GM12891 (cell line): ENCODE data around the gene XKR8.

Experiments used
- DNase-seq: peaks from one replicate; pipeline ENCODE4 v3.0.0; 2011; ENCODE audit warnings: low spot score; ENCODE audit not compliant: insufficient read length
- FAIRE-seq: peaks from 2 replicates; lab custom pipeline; 2011; peaks lifted over from hg19 to GRCh38; lab: Jason Lieb, UNC
- PAX5 ChIP-seq: IDR thresholded peaks from 2 replicates; pipeline ENCODE4 v1.6.1; 2011; ENCODE audit warnings: low read length, moderate library complexity, mild to moderate bottlenecking; ENCODE audit not compliant: insufficient read depth, severe bottlenecking
- POLR2A ChIP-seq: IDR thresholded peaks from 2 replicates; pipeline ENCODE4 v1.6.1; 2011; ENCODE audit warnings: low read depth, low read length, control low read depth
- POLR2AphosphoS5 ChIP-seq: IDR thresholded peaks from 2 replicates; pipeline ENCODE4 v1.6.1; 2011; ENCODE audit warnings: low read depth, low read length, control low read depth
- POU2F2 ChIP-seq: IDR thresholded peaks from 2 replicates; pipeline ENCODE4 v1.6.1; 2011; ENCODE audit warnings: low read depth, mild to moderate bottlenecking, control low read depth, low read length, moderate library complexity
- SPI1 ChIP-seq: IDR thresholded peaks from 2 replicates; pipeline ENCODE4 v1.6.1; 2011; ENCODE audit warnings: low read depth, low read length, control low read depth
- TAF1 ChIP-seq: IDR thresholded peaks from 2 replicates; pipeline ENCODE4 v1.6.1; 2011; ENCODE audit warnings: low read depth, low read length, control low read depth

Gene XKR8

DNA sequence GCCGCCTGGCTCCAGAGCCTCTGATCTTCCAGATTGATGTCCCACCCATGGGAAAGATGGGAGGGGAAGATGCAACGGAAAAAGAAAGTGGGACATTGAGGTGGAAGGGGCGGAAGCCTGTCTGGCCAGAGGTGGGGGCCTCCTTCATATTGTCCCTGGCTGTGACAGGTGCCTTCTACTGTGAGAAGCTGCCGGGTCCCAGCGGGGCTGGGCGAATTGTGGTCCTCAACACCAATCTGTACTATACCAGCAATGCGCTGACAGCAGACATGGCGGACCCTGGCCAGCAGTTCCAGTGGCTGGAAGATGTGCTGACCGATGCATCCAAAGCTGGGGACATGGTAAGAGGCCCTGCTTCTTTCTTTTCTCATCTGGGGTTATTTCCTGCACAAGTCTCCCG lies 5.6 kb upstream of the XKR8 start:
- DNase-seq (no peak), FAIRE-seq (no peak)
- TF ChIP-seq POLR2AphosphoS5 (no peak), PAX5 (no peak), TAF1 (no peak), POLR2A (no peak)

DNA sequence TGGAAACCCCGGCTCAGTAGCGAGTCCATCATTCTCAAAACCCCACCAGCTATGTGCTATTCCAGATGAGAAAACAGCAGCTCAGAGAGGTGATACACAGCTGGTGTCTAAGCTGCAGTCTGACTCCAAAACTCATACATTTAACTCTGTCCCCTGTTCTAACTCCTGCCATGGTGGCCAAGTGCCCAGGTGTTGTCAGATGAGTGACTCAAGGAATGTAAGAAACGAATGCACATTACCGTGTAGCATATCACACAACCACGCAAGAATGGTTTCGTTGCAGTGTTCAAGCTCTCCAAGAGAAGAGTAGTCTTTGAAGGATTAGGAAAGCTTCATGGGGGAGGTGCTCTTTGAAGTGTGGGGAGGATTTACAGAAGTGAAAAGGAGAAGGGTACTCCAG lies 4.7 kb upstream of the XKR8 start:
- no peak for FAIRE-seq
- no peak for DNase-seq
- TF ChIP-seq PAX5 = no peak
- no peak for TF ChIP-seq POLR2A
- TF ChIP-seq SPI1 = no peak
- TF ChIP-seq POU2F2 = no peak
- TF ChIP-seq TAF1 = no peak
- no peak for TF ChIP-seq POLR2AphosphoS5

DNA sequence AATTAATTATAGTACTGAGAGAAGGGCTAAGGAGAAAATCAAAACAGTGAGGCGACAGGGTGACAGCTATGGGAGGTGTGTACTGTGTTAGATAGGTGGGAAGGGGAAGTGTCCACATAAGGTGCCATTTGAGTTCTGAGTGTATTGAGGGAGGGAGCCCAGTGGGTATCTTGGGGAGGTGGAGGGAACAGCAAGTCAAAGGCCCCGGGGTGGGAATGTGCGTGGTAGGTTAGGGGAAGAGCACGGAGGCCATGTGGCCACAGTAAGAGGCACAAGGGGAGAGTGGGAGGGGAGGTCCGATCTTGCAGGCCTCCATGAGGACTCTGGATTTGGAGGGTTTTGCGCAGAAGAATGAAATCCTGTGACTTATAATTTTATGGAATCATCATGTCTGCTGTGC lies 3.0 kb upstream of the XKR8 start:
- FAIRE-seq (no peak), DNase-seq (no peak)
- TF ChIP-seq POLR2A (no peak), POU2F2 (no peak), PAX5 (no peak), SPI1 (no peak), POLR2AphosphoS5 (no peak)

DNA sequence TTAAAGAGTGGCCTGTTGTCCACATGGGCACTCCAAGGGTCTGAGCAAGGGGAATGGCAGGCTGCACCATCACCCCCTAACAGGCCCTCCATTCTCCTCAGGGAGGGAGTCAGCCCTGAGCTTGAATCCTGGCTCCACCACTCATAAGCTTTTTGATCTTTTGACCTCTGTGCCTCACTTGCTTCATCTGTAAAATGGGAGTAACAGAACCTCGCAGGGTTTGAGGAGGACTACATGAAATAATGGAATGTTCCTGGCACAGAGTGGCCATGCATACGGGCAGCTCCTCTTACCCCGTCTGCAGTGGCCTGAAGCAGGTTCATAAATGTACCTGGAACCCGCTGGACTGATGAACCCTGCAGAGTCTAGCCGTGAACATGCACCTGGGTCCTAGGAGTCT lies 2.1 kb upstream of the XKR8 start:
- DNase-seq (no peak), FAIRE-seq (no peak)
- TF ChIP-seq TAF1 (no peak), POU2F2 (no peak), PAX5 (no peak), SPI1 (no peak), POLR2A (no peak), POLR2AphosphoS5 (no peak)

GRCh38 chr1:27958513-27958912 lies 1.3 kb upstream of the XKR8 start:
- no peak for FAIRE-seq
- no peak for DNase-seq
- TF ChIP-seq POU2F2 = no peak
- no peak for TF ChIP-seq SPI1
- TF ChIP-seq TAF1 = no peak
- no peak for TF ChIP-seq POLR2AphosphoS5
- no peak for TF ChIP-seq POLR2A
- no peak for TF ChIP-seq PAX5

- TF ChIP-seq TAF1 (no peak), PAX5 (no peak), POU2F2 (no peak), POLR2AphosphoS5 (no peak), SPI1 (no peak), POLR2A (no peak)
- DNase-seq (no peak), FAIRE-seq (no peak)
Measured at GRCh38 chr1:27960762-27961645, 1.2 kb downstream of the XKR8 start.

- no peak for FAIRE-seq
- TF ChIP-seq SPI1 = no peak
- no peak for DNase-seq
Measured at GRCh38 chr1:27961646-27962221, 2.0 kb downstream of the XKR8 start.

GRCh38 chr1:27963393-27963792 lies 3.6 kb downstream of the XKR8 start:
- DNase-seq (no peak), FAIRE-seq (no peak)
- TF ChIP-seq SPI1 (no peak), TAF1 (no peak), POLR2A (no peak), POU2F2 (no peak), PAX5 (no peak), POLR2AphosphoS5 (no peak)

DNA sequence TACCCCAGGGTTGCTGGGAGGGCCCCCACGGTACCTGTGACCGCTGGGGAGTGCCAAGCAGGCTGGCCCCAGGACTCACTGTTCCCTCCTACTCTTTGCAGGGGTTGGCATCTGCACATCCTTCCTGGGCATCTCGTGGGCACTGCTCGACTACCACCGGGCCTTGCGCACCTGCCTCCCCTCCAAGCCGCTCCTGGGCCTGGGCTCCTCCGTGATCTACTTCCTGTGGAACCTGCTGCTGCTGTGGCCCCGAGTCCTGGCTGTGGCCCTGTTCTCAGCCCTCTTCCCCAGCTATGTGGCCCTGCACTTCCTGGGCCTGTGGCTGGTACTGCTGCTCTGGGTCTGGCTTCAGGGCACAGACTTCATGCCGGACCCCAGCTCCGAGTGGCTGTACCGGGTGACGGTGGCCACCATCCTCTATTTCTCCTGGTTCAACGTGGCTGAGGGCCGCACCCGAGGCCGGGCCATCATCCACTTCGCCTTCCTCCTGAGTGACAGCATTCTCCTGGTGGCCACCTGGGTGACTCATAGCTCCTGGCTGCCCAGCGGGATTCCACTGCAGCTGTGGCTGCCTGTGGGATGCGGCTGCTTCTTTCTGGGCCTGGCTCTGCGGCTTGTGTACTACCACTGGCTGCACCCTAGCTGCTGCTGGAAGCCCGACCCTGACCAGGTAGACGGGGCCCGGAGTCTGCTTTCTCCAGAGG lies 6.8 kb downstream of the XKR8 start:
- DNase-seq (no peak), FAIRE-seq (no peak)
- TF ChIP-seq POU2F2 (no peak), POLR2AphosphoS5 (no peak), POLR2A (no peak), SPI1 (no peak), PAX5 (no peak), TAF1 (no peak)
